Activated T-helper 2 cell treated with anti-CD3 and anti-CD28 coated beads, Interferon-gamma antibody, Interleukin-2, Interleukin-4, amounts not matched to agents 10 μg/mL and 5 μg/mL and 100 μg/mL, durations not matched to agents 14 hours and 24 hours and 36 hours (primary cell): ENCODE results near the gene TP53TG3E. TPM values are rescaled to one million over a fixed set of nuclear protein-coding genes. Genes with fewer than 3 reads are reported as not detected.
"Not testable (repeated sequence)": the region's sequence is repeated elsewhere in the genome, so short reads cannot be mapped to it uniquely, and the experiment has no call there.

Experiments used
- DNase-seq: peaks from one replicate; pipeline ENCODE4 v3.0.0; 2021; ENCODE audit warnings: low spot score
- H3K27ac Mint-ChIP-seq: one replicate; pipeline ENCODE4 v1.8.0; 2021; ENCODE audit warnings: mixed read lengths
- H3K27me3 Mint-ChIP-seq: one replicate; pipeline ENCODE4 v1.8.0; 2021; ENCODE audit warnings: low read depth, mixed read lengths
- H3K36me3 Mint-ChIP-seq: one replicate; pipeline ENCODE4 v1.8.0; 2021; ENCODE audit warnings: low read depth, mixed read lengths
- H3K4me1 Mint-ChIP-seq: one replicate; pipeline ENCODE4 v1.8.0; 2021; ENCODE audit warnings: low read depth, mixed read lengths
- H3K4me3 Mint-ChIP-seq: one replicate; pipeline ENCODE4 v1.8.0; 2021; ENCODE audit warnings: low read depth, mild to moderate bottlenecking, moderate library complexity, mixed read lengths
- H3K9me3 Mint-ChIP-seq: one replicate; pipeline ENCODE4 v1.8.0; 2021; ENCODE audit warnings: mixed read lengths
- intact Hi-C: fragments of 100-400 bp; cut with micrococcal nuclease; formaldehyde crosslinking; loops from one replicate; pipeline ENCODE4 v1.15.1; 2023
- total RNA-seq: library from RNA; stranded (reverse); gene quantifications from 2 replicates; pipeline ENCODE4 v1.2.3, GENCODE V29; 2022

TP53TG3E gene
- not detected in 2 replicates for total RNA-seq

GRCh38 chr16:33304006-33304405 lies at the start of gene TP53TG3E:
TP53TG3E (plus strand) TSS chr16:33304306; CDS start chr16:33304374, 68 bp downstream.
- intact Hi-C loops, H3K36me3 Mint-ChIP-seq, H3K4me3 Mint-ChIP-seq, H3K4me1 Mint-ChIP-seq, DNase-seq, H3K9me3 Mint-ChIP-seq, H3K27ac Mint-ChIP-seq, H3K27me3 Mint-ChIP-seq: not testable (repeated sequence)

- intact Hi-C loops, H3K4me1 Mint-ChIP-seq, H3K36me3 Mint-ChIP-seq, H3K9me3 Mint-ChIP-seq, H3K27me3 Mint-ChIP-seq, H3K27ac Mint-ChIP-seq, H3K4me3 Mint-ChIP-seq: not testable (repeated sequence)
- peak; percentile 42 for DNase-seq
Measured at GRCh38 chr16:33336226-33337012, 32.3 kb downstream of the TP53TG3E start.

GRCh38 chr16:33337627-33338542 lies 33.8 kb downstream of the TP53TG3E start:
- H3K27ac Mint-ChIP-seq, H3K36me3 Mint-ChIP-seq, intact Hi-C loops, H3K27me3 Mint-ChIP-seq, H3K4me3 Mint-ChIP-seq, H3K4me1 Mint-ChIP-seq, H3K9me3 Mint-ChIP-seq: not testable (repeated sequence)
- peak; percentile 18 for DNase-seq

- H3K4me1 Mint-ChIP-seq, H3K27ac Mint-ChIP-seq, H3K9me3 Mint-ChIP-seq, H3K36me3 Mint-ChIP-seq, H3K27me3 Mint-ChIP-seq, intact Hi-C loops, H3K4me3 Mint-ChIP-seq: not testable (repeated sequence)
- DNase-seq: peak; percentile 14
Measured at GRCh38 chr16:33338543-33338951, 34.4 kb downstream of the TP53TG3E start.

- H3K27ac Mint-ChIP-seq, H3K4me3 Mint-ChIP-seq, H3K4me1 Mint-ChIP-seq, H3K36me3 Mint-ChIP-seq, H3K27me3 Mint-ChIP-seq, intact Hi-C loops, H3K9me3 Mint-ChIP-seq: not testable (repeated sequence)
- DNase-seq: peak; percentile 52
Measured at GRCh38 chr16:33339093-33340061, 35.3 kb downstream of the TP53TG3E start.

Other genes with a start within 250 kb of the TP53TG3E start
- gene TP53TG3C, start 110.1 kb upstream of the TP53TG3E start, total RNA-seq: not detected in 2 replicates
- not detected in 2 replicates for gene TP53TG3B, start 56.5 kb downstream of the TP53TG3E start, total RNA-seq
- gene TP53TG3F, start 155.3 kb downstream of the TP53TG3E start, total RNA-seq: not detected in 2 replicates